KG1 (cell line): ENCODE results near the gene RGS7BP.
A peak's percentile ranks its signal among the peaks of the same experiment; 100 is the strongest.

Source experiments
- DNase-seq: peaks from one replicate; lab custom pipeline; 2025; lab: John Stamatoyannopoulos, UW

Gene RGS7BP

DNA sequence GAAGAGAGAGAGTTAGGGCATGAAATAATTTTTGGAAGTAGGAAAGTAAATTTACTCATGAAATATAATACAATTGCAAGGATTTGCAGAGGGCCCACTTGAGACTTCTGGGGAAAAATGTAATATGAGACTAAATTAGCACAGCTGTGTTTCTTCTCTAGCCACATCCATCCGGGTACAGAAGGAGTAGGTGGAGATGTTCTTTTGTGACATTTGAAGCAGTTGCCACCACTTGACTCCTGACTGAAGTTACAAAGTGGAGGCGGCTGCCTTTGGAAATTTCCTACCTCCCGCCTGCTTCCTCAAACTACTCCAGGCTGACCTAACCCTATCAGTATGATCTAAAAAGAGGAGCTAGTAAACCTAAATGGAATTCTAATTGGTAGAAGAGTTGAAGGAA, 126.4 kb downstream of the RGS7BP start:
- no peak for DNase-seq

DNA sequence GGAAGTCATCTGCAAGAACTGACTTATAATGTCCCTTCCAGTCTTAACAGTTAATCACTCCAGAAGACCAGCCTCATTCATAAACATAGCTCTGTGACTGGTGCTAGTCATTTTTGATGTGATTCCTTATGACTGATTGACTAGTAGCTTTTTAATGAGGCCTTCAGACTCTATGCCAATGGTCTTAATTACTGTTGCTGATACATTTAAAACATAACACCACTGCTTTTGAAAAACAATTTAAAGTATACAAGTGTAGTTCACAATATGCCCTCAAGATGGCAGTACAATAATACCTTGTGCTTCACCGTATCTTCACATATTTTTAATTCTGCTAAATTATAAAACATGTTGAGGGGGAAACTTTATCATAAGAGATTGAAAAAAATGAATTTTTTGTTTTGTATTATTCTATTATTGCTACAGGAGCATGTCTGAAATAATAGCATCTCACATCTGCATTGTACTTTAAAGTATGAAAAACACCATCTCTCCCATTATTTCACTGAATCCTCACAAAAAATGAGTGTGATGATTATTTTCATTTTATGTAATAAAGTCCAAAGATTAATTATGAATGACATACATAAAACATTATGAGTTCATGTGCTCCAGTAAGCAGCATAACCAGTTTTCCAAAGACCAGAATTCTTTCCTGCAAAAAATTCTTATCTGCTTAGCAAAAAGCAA, 129.3 kb downstream of the RGS7BP start:
- DNase-seq, result peak; percentile 11

DNA sequence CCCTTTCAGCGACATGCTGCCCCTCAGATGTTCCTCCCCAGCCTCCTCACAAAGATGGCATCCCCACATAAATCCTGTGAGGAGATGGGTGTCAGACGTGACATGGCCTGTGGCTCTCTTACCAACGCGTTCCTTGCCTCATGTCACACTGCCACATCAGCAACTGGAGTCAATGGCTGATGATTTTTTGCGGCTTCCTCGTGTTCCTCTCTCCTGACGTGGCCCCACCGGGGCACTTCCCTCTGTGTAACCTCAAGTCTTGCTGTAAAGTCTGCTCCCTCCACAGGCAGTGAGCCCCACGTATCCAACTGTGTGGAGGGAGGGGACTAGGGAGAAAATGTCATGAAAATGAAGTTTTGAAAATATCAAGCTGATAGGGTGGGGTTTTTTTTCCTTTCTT, 131.3 kb downstream of the RGS7BP start:
- DNase-seq, result no peak

DNA sequence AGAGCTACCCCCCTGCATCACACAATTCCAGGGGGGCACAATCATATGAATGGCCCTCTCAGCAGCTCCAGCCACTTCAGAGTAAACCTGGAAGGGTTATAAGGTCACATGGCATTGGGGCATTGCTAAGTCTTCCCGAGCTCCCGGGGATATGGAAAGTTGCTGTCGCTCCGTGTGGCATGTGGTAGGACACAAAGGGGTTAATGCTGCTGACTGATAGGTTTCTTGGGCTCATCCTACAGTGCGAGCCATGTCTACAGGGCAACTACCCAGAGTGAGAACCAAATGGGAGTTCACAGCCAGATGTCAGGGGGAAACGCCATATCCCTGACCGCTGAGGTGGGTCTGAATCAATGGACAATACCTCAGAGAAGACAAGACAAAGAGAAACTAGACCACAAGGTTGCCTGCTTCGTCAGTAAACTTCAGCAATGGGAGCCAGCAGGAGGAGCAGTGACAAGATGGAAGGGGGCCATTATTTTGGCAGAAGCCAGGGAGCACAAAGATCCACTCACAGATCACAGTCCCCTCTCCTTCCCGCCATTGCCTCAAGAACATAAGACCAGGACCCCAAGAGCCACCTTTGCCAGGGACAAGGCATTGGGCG, 132.1 kb downstream of the RGS7BP start:
- no peak for DNase-seq

DNA sequence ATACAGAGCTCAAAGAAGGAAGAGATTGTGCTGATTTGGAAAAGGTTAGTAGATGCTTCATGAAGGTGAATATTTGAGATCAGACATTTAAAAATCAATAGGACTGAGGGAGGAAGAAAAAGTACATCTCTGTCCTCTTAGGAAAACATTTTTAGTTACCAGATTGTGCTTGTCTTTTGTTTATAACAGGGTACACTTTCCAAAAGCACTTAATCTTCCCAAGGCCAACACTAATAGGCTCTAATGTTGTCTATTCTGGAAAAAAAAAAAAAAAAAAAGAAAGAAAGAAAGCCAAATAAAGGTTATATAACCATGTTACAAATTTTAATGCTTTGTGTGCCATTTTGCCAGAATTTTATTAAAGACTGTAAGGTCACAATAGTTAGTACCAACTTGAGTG, 139.0 kb downstream of the RGS7BP start:
- DNase-seq, result no peak

DNA sequence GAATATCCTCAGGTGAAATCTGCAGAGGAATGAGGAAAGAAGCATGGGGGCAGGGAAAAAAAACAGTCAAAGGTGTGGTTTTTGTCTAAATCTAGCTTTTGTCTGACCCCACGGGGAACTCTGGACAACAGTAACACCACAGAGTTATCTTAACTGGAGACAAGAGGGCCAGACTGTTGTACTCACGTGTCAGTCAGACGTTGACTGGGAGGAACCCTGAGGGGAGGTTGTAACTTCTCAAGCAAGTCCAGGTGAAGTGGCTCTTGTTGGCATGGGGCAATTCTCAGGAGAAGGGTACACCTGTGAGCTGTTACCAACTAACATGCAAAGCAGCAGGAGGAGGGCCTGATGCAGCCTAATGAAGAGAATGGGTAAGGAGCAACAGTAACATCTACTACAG, 140.4 kb downstream of the RGS7BP start:
- no peak for DNase-seq

DNA sequence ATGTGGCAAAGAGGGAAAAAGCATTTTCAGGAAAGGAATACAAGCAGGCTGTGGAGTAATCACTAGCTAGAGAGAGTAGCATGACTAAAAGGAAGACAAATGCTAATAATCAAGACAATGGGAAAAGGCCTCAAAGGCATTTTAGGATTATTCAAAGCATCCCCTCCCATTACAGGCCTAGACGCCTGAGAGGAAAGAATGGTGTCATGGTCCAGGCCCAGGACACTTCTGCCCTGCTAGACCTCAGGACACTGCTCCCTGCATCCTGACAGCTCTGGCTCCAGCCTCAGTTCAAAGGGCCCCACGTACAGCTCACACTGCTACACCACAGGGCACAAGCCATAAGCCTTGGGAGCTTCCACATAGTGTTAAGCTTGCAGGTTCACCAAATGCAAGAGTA, 143.7 kb downstream of the RGS7BP start:
- DNase-seq, result no peak

DNA sequence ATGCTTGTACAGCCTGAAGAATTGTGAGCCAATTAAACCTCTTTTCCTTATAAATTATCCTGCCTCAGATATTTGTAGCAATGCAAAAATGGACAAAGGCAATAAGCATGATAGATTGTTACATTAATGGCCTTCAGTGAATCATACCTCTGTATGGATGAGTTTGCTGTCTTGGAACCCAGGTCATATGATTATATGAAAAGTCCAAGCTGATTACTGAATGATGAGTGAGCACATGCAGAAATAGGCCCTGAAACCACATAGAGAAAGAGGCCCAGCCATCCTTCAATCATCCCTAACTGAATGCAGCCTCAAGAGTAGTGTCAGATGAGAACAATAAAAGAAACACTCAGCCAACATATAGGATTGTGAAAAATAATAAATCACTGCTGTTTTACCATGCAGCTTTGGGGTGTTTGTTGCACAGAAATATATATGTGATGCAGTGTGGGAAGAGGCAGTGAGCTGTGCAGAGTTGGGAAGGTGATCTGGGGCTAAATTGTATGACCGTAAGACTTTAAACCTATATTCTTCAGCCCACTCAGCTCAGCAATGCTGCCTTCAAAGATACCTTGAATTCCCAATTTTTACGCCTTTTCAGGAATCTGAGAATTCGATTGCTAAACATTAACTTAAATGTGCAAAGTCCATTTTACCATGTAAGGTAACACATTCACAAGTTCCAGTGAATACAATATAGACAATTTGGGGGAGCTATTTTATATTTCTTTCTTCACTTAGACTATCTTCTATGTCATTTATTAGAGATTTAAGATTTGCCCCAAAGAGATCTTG, 148.1 kb downstream of the RGS7BP start:
- no peak for DNase-seq

DNA sequence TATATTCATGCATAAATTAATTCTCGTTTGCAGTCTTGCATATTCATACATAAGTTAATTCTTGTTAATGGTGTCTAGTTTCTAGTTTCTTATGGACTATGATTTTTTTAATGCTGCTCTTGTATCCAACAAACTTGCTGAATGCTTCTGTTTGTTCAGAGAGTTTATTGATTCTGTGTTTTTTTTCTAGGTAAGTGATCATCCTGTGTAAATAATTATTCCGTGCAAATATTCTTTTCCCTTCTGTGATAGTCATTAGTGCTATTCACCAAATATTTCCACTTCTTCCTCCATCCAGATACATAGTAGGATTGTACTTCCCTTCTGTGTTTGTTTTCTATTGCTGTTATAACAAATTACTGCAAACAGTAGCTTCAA, 148.7 kb downstream of the RGS7BP start:
- DNase-seq, result no peak

DNA sequence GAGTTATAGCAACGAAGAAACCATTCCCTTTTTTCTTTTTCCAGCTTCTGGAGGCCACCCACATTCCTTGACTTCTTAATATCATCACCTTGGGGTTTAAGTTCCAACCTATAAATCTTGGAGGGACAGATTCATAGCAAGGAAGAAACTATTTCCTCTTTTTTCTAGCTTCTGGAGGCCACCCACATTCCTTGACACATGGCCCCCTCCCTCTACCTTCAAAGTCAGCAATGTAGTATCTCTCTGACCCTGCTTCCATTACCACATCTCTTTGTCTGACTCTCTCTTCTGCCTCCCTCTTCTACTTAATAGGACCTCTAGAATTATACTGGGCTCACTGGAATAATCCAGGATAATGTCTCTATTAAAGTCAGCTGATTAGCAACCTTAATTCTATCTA, 149.8 kb downstream of the RGS7BP start:
- no peak for DNase-seq

DNA sequence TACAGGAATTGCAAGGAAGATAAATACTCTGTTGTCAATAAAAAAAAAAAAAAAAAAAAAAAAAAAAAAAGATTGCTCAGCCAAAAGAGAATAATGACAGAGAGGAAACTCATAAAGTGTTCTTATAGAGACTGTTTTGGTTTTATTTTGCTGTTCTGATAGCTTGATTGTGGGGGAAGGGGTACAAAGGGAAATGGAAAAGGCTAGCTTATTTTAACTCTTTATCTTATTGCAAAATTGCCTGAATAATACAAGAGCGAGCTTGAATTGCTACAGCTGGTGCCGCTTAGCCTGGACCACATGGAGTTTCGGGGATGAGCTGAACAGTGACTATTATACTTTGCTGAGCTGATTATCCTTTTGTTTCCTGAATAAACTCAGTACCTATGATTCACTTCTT, 153.5 kb downstream of the RGS7BP start:
- DNase-seq, result no peak
